GM18505 (cell line): Measurements from ENCODE around the gene NUCB1.
"Not testable (repeated sequence)": the region's sequence is repeated elsewhere in the genome, so short reads cannot be mapped to it uniquely, and the experiment has no call there.

ENCODE experiments used
- ATAC-seq: cut with Tn5 transposase; IDR thresholded peaks from one replicate; pipeline ENCODE4 v1.9.1; 2021; ENCODE audit not compliant: unreplicated experiment
- POLR2A ChIP-seq: IDR thresholded peaks from 4 replicates; pipeline ENCODE4 v1.6.1; 2011; ENCODE audit warnings: borderline replicate concordance; ENCODE audit not compliant: insufficient read depth, insufficient read length; ENCODE audit errors: extremely low read depth

NUCB1 gene

GRCh38 chr19:48899781-48900476 lies at the start of gene NUCB1:
Gene NUCB1, plus strand, starts transcription at chr19:48900312. Its CDS starts 485 bp downstream, at chr19:48900797.
- ATAC-seq = peak; percentile 65
- TF ChIP-seq POLR2A = peak; percentile 61

GRCh38 chr19:48852292-48852691 lies 47.8 kb upstream of the NUCB1 start:
- no peak for ATAC-seq
- no peak for TF ChIP-seq POLR2A

DNA sequence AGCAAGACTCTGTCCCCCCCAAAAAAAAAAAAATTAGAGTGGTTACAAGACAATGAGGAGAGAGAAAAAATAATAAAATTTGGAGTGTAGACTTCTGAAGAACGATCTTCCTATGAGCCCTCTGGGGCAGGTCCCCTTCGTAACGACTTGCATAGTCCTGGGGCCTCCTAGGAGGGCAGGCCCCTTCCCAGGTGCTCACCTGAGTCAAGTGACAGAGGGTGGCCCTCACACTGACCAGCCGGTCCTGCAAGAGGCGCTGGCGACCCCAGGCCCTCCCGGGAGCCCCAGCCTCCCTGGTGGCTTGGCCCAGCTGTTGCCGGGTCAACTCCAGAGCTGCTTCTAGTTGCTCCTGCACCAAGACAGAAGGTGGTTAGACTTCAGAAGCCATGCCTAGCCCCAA lies 46.6 kb upstream of the NUCB1 start:
- TF ChIP-seq POLR2A = no peak
- no peak for ATAC-seq

DNA sequence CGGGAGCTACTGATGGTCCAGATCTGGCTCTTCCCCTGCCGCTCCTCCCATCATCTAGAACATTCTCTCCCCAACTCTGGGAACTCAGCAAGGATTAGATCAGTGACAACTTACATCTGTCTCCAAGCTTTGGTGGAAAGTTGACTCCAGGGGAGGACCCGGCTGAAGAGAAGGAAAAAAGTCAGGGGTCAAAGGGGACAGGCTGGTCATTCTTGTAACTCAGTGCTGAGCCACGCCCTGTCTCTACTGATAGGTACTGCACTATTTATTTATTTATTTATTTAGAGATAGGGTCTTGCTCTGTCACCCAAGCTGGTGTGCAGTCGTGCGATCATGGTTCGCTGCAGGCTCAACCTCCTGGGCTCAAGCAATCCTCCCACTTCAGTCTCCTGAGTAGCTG lies 46.0 kb upstream of the NUCB1 start:
- TF ChIP-seq POLR2A = no peak
- ATAC-seq = no peak

- ATAC-seq = no peak
- no peak for TF ChIP-seq POLR2A
These were observed 43.2 kb upstream of the NUCB1 start for GRCh38 chr19:48856921-48857320.

GRCh38 chr19:48858984-48859710 lies 41.0 kb upstream of the NUCB1 start:
- ATAC-seq = no peak
- peak; percentile 43 for TF ChIP-seq POLR2A

DNA sequence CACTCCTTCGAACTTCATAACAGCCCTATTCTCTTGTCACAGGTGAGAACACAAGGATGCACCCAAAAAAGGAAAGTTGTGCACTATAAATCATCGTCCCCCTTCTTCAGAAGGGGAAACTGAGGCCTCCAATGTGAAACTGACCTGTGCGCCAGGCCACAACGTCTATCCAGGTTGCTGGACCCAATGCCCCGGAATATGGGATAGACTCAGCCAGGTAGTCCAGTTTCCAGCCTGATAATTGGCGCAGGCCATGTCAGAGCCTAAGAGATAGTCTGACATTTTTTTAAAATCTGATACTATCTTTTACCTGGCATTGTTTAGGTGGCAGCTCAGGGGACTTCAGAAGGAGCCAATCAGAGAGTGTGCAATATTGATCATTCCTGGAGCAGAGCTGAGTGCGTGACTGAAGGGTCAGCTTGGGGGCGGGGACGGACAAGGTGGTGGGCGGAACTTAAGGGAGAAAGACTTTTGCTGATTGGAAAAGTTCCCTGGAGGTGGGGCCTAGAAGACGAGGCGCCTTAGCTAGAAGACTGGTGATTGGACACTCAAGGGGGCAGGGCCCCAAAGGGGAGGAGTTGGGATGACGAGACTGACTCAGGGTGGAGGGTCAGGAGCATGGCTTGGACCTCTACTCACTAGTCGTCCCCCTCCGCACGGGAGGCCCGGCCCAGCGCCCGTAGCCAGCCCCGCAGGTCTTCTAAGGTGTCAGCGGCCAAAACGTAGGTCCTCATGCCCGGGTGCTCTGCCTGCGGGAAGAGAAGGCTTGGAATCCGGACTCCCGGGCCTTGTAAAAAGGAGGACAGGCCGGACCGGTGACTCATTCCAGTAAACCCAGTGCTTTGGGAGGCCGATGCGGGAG lies 40.2 kb upstream of the NUCB1 start:
- TF ChIP-seq POLR2A = no peak
- no peak for ATAC-seq

DNA sequence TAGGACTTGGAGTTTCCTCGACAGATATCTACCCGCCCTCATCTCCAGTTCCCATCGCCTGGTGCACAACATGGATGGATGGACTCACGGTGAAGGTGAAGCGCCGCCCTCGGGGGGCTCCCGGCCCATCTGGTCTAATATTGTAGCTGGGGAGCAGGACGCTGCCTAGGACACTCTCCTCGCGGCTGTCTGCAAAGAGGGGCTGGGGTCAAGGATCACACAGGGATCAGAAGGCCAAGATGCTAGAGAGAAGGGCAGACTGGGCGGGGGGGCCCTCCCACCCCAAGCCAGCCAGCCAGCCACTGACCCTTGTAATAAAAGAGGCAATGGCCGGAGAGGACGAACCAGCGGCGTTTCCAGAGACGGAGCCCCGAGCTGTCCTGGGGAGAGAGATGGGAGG lies 38.8 kb upstream of the NUCB1 start:
- no peak for TF ChIP-seq POLR2A
- no peak for ATAC-seq

- ATAC-seq = no peak
- no peak for TF ChIP-seq POLR2A
These were observed 37.3 kb upstream of the NUCB1 start for GRCh38 chr19:48862827-48863226.

- no peak for TF ChIP-seq POLR2A
- no peak for ATAC-seq
These were observed 33.4 kb upstream of the NUCB1 start for GRCh38 chr19:48866692-48867091.

- no peak for TF ChIP-seq POLR2A
- no peak for ATAC-seq
These were observed 32.9 kb upstream of the NUCB1 start for GRCh38 chr19:48867123-48867745.

DNA sequence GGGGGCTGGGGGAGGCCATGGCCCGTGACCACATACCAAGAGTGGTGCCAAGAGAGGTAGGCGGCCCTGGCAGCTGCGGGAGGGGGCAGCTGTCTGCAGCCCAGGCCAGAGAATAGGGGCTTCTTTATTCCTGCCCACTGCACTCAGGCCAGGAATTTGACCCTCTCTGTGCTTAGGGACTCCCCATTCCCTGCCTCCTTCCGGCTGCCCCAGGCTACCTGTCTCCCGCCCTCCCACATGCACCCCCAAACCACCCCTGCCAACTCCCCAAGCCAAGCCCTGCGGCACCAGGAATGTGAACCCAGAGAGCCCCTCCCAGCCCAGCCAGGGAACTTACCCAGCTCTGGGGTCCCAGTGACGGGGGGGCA lies 32.4 kb upstream of the NUCB1 start:
- no peak for ATAC-seq

DNA sequence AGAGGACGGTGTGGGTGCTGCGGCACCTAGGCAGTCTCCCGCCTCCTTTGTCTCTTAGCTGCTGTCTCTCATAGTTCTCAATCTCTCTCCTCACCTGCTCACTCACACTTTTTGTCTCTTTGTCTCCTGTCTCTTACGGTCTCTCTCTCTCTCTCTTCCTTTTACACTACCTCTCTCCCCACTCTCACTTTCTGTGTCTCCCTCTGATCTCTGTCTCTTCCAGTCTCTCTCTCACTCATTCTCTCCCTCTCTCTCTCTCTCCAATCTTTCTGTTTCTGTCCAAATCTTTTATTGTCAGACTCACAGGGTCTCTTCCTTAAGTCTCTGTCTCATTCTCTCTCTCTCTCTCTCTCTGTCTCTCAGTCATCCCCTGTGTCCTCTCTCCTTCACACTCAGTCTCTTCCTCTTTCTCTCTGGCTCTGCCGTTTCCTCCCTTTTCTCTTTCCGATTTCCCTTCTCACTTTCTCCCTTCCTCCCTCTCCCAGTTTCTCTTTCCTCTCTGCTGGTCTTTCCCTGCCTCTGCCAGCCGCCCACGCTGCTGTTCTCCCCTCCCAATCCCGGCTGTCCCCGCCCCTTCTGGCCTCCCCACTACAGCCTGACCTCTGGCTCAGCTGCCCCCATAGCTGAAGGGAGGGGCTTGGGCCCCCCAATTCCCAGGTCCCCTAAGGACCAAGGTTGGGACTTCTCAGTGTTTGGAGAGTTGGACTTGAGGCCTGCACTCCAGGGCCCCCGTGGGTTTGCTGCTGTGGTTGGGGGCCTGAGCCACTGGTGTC lies 31.8 kb upstream of the NUCB1 start, which contains the start of gene PLEKHA4:
PLEKHA4 (minus strand) TSS at position 504 of the 773 bp plus-strand sequence. CDS start 997 bp downstream, outside the sequence.
- ATAC-seq = no peak
- TF ChIP-seq POLR2A = no peak

More for the DNA sequence above, 32.4 kb upstream of the NUCB1 start:
- no peak for TF ChIP-seq POLR2A

DNA sequence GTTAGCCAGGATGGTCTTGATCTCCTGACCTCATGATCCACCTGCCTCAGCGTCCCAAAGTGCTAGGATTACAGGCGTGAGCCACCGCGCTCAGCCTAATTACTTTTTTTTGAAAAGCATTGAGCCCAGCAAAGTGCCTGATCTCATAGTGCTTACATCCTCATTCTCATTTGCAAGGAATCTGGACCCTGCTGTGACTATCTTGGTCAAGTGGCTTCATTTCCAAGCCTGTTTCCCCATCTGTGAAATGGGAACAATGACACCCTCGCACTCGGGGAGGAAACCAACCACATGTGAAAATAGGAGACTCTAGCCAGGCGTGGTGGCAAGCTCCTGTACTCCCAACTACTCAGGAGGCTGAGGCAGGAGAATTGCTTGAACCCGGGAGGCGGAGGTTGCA lies 30.1 kb upstream of the NUCB1 start:
- TF ChIP-seq POLR2A = no peak
- no peak for ATAC-seq

DNA sequence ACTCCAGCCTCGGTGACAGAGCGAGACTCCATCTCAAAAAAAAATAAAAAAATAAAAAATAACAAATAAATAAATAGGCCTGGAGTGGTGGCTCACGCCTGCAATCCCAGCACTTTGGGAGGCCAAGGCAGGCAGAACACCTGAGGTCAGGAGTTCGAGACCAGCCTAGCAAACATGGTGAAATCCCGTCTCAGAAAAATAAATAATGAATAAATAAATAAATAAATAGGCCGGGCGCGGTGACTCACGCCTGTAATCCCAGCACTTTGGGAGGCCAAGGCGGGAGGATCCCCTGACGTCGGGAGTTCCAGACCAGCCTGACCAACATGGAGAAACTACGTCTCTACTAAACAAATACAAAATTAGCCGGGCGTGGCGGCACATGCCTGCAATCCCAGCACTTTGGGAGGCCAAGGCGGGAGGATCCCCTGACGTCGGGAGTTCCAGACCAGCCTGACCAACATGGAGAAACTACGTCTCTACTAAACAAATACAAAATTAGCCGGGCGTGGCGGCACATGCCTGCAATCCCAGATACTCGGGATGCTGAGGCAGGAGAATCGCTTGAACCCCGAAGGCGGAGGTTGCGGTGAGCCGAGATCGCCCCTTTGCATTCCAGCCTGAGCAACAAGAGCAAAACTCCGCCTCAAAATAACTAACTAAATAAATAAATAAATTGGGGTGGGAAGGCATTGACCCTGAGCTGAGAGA lies 28.5 kb upstream of the NUCB1 start:
- ATAC-seq = not testable (repeated sequence)
